Caco-2 (cell line): ENCODE data around the gene RALGPS1. TPM values are rescaled to one million over a fixed set of nuclear protein-coding genes. Genes with fewer than 3 reads are reported as not detected.

Experiments used
- BruUV-seq: library from RNA; stranded (reverse); fragments of 400-500 nt; replicated peaks from 2 replicates; lab custom pipeline; 2021; lab: Mats Ljungman, UMichigan
- CTCF ChIA-PET: fragments of 300-600 bp; sonication (Branson Sonifier 250); formaldehyde crosslinking; loops from one replicate; lab custom pipeline; 2022; ENCODE audit warnings: antibody characterized with exemption; lab: Charles Lee
- POLR2A ChIA-PET: fragments of 300-600 bp; sonication (Branson Sonifier 250); formaldehyde crosslinking; loops from one replicate; lab custom pipeline; 2022; ENCODE audit warnings: antibody characterized with exemption; lab: Charles Lee
- DNase-seq, 2 experiments: peaks; one replicate each; pipeline versions ENCODE4 v3.0.0 to v3.0.0-alpha.2; 2020 to 2022
- H3K27me3 ChIP-seq: replicated peaks from 2 replicates; pipeline ENCODE4 v1.6.0; 2011; ENCODE audit warnings: low read length; ENCODE audit not compliant: control insufficient read depth, insufficient read depth
- H3K36me3 ChIP-seq: 2 replicates; pipeline ENCODE4 v1.5.1; 2011; ENCODE audit warnings: low read length; ENCODE audit not compliant: control insufficient read depth, insufficient read depth
- H3K4me1 ChIP-seq: fragments of 250-450 bp; sonication (Bioruptor Pico); 2 replicates; pipeline ENCODE4 v1.5.1; 2020; ENCODE audit warnings: mild to moderate bottlenecking
- H3K4me3 ChIP-seq: 2 replicates; pipeline ENCODE4 v1.5.1; 2011; ENCODE audit warnings: low read depth, mild to moderate bottlenecking, control low read depth, low read length
- H3K9me3 ChIP-seq: fragments of 250-450 bp; sonication (Bioruptor Pico); 2 replicates; pipeline ENCODE4 v1.5.1; 2020; ENCODE audit warnings: mild to moderate bottlenecking, moderate library complexity
- H3K27ac Mint-ChIP-seq: one replicate; pipeline ENCODE4 v1.8.0; 2022; ENCODE audit warnings: mixed read lengths; ENCODE audit not compliant: unreplicated experiment
- H3K27me3 Mint-ChIP-seq: one replicate; pipeline ENCODE4 v1.8.0; 2022; ENCODE audit warnings: mixed read lengths; ENCODE audit not compliant: insufficient read depth, unreplicated experiment
- H3K36me3 Mint-ChIP-seq: one replicate; pipeline ENCODE4 v1.8.0; 2022; ENCODE audit warnings: mild to moderate bottlenecking, mixed read lengths; ENCODE audit not compliant: insufficient read depth, unreplicated experiment
- H3K4me1 Mint-ChIP-seq: one replicate; pipeline ENCODE4 v1.8.0; 2022; ENCODE audit warnings: low read depth, mixed read lengths; ENCODE audit not compliant: unreplicated experiment
- H3K4me3 Mint-ChIP-seq: one replicate; pipeline ENCODE4 v1.8.0; 2022; ENCODE audit warnings: mild to moderate bottlenecking, moderate library complexity, mixed read lengths; ENCODE audit not compliant: unreplicated experiment
- H3K9me3 Mint-ChIP-seq: one replicate; pipeline ENCODE4 v1.8.0; 2022; ENCODE audit warnings: mixed read lengths; ENCODE audit not compliant: unreplicated experiment
- intact Hi-C: fragments of 100-400 bp; cut with micrococcal nuclease; formaldehyde crosslinking; loops from one replicate; pipeline ENCODE4 v1.10.0; 2022; ENCODE audit not compliant: unreplicated experiment
- total RNA-seq: library from RNA; stranded (reverse); gene quantifications from 2 replicates; pipeline ENCODE4 v1.2.3, GENCODE V29; 2022
- TF ChIP-seq, protein P1 (sequence below), 2 experiments: fragments of 200-600 bp in 1 of 2; IDR thresholded peaks; 1 replicate in 1 of 2; 2 replicates in 1 of 2; pipeline versions ENCODE4 v1.5.1 to v1.8.0; 2011 to 2022; ENCODE audit warnings: antibody characterized with exemption in 1 of 2, control low read depth in 1 of 2, inconsistent platforms in 1 of 2, low read depth in 1 of 2, low read length in 1 of 2, mild to moderate bottlenecking in 1 of 2, moderate library complexity in 1 of 2; ENCODE audit not compliant: insufficient read depth in 1 of 2, severe bottlenecking in 1 of 2, unreplicated experiment in 1 of 2

Gene RALGPS1
- total RNA-seq, 1 experiment from 2014 or later, result 41.5 TPM

DNA sequence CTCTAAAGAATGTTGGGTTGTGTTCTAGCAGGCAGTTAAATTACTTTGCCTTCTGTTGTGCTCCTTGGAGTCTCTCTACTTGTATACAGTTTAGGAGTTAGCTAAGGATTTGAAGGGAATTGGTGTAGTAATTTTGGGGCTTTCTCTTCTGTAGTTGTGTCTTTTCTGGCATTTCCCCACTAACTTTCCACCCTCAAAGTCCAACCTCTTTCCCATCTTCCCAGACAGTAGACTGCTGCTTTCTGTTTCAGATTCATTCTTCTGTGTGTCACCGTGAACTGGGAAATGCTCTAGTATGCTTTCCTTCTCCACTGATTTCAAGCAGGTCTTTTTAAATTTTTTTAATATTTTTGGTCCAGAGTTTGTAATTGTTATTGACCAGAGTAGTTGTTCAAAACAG is 212.4 kb downstream of the RALGPS1 start:
- H3K36me3 Mint-ChIP-seq, result peaks cover 5% of the 10 kb centered on the region
- Histone ChIP-seq H3K27me3 (no peaks in the 10 kb centered on the region), H3K4me1 (peaks cover 39% of the 10 kb centered on the region), H3K4me3 (no peak overlapping the region), H3K36me3 (no peaks in the 10 kb centered on the region; the same call in 1 of the 2 replicates), H3K9me3 (no peaks in the 10 kb centered on the region)
- ChIA-PET POLR2A (no interaction called here), CTCF (no interaction called here)
- BruUV-seq, result no TSS peak
- no peak for DNase-seq
- intact Hi-C loops, result loop anchor here (5.0 kb wide), 1 partner anchor 50 kb away; no protein-coding TSS in a partner anchor
- peaks cover 29% of the 10 kb centered on the region for H3K4me1 Mint-ChIP-seq
- H3K4me3 Mint-ChIP-seq, result no peak overlapping the region
- H3K9me3 Mint-ChIP-seq, result no peaks in the 10 kb centered on the region
- peak overlapping the region; percentile 35 for H3K27ac Mint-ChIP-seq
- TF ChIP-seq, protein P1, sequence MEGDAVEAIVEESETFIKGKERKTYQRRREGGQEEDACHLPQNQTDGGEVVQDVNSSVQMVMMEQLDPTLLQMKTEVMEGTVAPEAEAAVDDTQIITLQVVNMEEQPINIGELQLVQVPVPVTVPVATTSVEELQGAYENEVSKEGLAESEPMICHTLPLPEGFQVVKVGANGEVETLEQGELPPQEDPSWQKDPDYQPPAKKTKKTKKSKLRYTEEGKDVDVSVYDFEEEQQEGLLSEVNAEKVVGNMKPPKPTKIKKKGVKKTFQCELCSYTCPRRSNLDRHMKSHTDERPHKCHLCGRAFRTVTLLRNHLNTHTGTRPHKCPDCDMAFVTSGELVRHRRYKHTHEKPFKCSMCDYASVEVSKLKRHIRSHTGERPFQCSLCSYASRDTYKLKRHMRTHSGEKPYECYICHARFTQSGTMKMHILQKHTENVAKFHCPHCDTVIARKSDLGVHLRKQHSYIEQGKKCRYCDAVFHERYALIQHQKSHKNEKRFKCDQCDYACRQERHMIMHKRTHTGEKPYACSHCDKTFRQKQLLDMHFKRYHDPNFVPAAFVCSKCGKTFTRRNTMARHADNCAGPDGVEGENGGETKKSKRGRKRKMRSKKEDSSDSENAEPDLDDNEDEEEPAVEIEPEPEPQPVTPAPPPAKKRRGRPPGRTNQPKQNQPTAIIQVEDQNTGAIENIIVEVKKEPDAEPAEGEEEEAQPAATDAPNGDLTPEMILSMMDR (IDR thresholded peaks at IDR 0.05; ENCODE audit: insufficient read depth in 1 of 2, low read depth in 1 of 2, low read length in 1 of 2, severe bottlenecking in 1 of 2, unreplicated experiment in 1 of 2), result no peak
- no peaks in the 10 kb centered on the region for H3K27me3 Mint-ChIP-seq

DNA sequence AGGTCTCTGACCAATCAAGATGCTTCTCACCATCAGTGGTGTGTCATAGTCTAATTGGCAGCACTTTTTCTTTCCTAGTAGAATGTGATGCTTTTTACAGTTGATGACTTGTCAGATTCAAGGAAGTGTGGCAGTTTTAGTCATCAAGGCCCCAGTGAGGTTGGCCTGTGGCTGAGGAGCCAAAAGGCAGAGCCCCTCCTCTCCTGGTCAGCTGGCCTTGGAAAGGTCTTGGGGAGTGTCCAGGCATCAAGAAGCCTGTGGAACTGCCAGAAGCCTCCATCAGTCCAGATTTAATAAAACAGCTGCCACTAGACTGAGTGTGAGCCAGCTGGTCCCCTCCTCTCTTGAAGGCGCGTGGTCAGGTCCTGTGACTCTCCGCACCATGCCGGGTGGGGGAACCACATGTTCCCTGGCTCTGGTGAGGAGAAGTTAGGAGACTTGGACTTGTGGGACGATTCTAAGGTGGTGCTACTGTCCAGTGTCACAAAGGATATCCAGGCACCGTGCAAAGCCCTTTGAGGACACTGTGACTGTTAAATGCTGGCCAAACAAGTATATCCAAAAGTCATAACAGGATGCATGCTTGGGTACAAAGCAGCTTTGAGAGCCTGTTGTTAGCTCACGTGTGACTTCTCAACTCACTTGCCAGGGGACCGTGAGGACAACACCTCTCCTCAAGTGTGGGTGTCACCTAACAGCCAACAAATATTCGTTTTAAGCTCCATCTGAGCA is 213.9 kb downstream of the RALGPS1 start:
- Mint-ChIP-seq H3K27ac (peak overlapping the region; percentile 33), H3K4me3 (no peak overlapping the region), H3K4me1 (peaks cover 29% of the 10 kb centered on the region), H3K36me3 (peaks cover 5% of the 10 kb centered on the region), H3K9me3 (no peaks in the 10 kb centered on the region), H3K27me3 (no peaks in the 10 kb centered on the region)
- no peak for DNase-seq
- ChIA-PET CTCF (interaction anchor here (0.7 kb wide), 1 partner anchor 189 kb away, joined by 3 read pairs; no protein-coding TSS in a partner anchor), POLR2A (no interaction called here)
- H3K27me3 ChIP-seq, result no peaks in the 10 kb centered on the region
- H3K36me3 ChIP-seq, result no peaks in the 10 kb centered on the region; the same call in 1 of the 2 replicates
- H3K9me3 ChIP-seq, result no peaks in the 10 kb centered on the region
- TF ChIP-seq, protein P1 (IDR thresholded peaks at IDR 0.05; ENCODE audit: insufficient read depth in 1 of 2, low read depth in 1 of 2, low read length in 1 of 2, severe bottlenecking in 1 of 2, unreplicated experiment in 1 of 2), result no peak
- no peak overlapping the region for H3K4me3 ChIP-seq
- BruUV-seq, result no TSS peak
- H3K4me1 ChIP-seq, result peaks cover 47% of the 10 kb centered on the region
- intact Hi-C loops, result loop anchor here (2.0 to 5.0 kb wide), 2 partner anchors 30 to 51 kb away; no protein-coding TSS in a partner anchor

DNA sequence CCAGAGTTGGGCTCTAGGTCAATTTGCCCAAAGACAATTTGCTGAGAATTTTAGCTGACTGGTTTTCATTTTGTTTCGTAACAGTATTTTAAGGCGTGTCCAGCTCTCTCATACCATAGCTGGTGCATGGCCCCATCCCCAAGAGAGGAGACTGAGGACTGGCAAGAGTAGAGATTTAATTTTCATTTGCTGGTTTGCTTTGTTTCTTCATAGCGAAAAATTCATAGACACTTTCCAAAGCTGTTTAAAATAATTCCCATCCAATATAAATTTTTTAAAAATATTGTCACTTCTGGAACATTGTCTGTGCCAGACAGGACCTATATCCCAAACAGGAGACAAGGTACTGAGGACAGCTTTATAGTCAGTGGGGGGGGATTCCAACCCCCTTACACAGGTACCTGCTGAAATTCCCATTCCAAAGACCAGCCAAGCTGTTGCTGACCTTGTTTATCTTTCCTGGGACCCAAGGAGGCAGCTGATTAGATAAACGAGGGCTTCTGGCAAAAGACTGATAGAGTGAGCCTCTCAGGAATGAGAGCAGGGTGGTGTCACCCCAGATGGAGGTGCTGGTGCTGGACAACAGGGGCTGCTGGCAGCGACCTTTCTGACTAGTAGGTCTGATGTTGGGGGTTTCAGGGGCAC is 214.6 kb downstream of the RALGPS1 start:
- H3K4me1 Mint-ChIP-seq, result peaks cover 29% of the 10 kb centered on the region
- Histone ChIP-seq H3K4me1 (peaks cover 47% of the 10 kb centered on the region), H3K36me3 (no peaks in the 10 kb centered on the region; the same call in 1 of the 2 replicates), H3K4me3 (no peak overlapping the region), H3K27me3 (no peaks in the 10 kb centered on the region), H3K9me3 (no peaks in the 10 kb centered on the region)
- TF ChIP-seq, protein P1 (IDR thresholded peaks at IDR 0.05; ENCODE audit: insufficient read depth in 1 of 2, low read depth in 1 of 2, low read length in 1 of 2, severe bottlenecking in 1 of 2, unreplicated experiment in 1 of 2), result no peak
- no TSS peak for BruUV-seq
- no peak overlapping the region for H3K4me3 Mint-ChIP-seq
- CTCF ChIA-PET, result interaction anchor here (0.7 kb wide), 1 partner anchor 189 kb away, joined by 3 read pairs; no protein-coding TSS in a partner anchor
- no peaks in the 10 kb centered on the region for H3K27me3 Mint-ChIP-seq
- intact Hi-C loops, result loop anchor here (2.0 to 5.0 kb wide), 2 partner anchors 30 to 52 kb away; no protein-coding TSS in a partner anchor
- no peaks in the 10 kb centered on the region for H3K9me3 Mint-ChIP-seq
- peaks cover 5% of the 10 kb centered on the region for H3K36me3 Mint-ChIP-seq
- peak overlapping the region; percentile 33 for H3K27ac Mint-ChIP-seq
- POLR2A ChIA-PET, result no interaction called here
- peak; percentile 36 to 68 for DNase-seq
